GM10248 (cell line): ENCODE measurements around the gene MAD1L1.
"Not testable (repeated sequence)": the region's sequence is repeated elsewhere in the genome, so short reads cannot be mapped to it uniquely, and the experiment has no call there.

ENCODE experiments used
- CTCF ChIA-PET: fragments of 300-600 bp; sonication (Branson Sonifier 250); formaldehyde crosslinking; extraction: SDS; loops from one replicate; lab custom pipeline; 2021; ENCODE audit warnings: antibody characterized with exemption; lab: Yijun Ruan, JAX
- POLR2A ChIA-PET: fragments of 350-650 bp; sonication (Branson Sonifier 250); formaldehyde crosslinking; extraction: SDS; loops from one replicate; lab custom pipeline; 2020; ENCODE audit warnings: antibody characterized with exemption; lab: Yijun Ruan, JAX
- DNase-seq: peaks from one replicate; pipeline ENCODE4 v3.0.0; 2012; ENCODE audit errors: extremely low spot score
- TF ChIP-seq, protein P1 (sequence below): IDR thresholded peaks from 2 replicates; pipeline ENCODE4 v1.5.1; 2012; ENCODE audit warnings: mild to moderate bottlenecking, low read depth; ENCODE audit errors: extremely low read depth, missing control alignments, control extremely low read depth

The MAD1L1 gene

DNA sequence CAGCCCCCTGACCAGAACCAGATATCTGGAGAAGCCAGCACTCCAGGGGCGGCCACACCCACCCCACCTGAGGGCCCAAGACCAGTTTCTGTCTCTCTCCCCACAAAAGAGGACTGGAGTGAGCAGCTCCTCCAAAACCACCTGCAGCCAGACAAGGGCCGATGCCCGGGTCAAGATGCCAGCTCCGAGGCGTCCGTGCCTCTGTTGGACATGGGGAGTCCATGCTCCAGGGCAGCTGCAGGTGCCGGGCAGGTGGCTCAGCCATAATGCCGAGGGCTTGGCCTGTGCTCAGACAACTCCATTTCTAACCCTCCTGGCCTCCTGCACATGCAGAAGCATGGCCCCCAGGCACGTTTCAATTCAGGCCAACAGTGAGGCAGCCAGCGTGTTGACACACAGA, 234.6 kb downstream of the MAD1L1 start:
- no peak for DNase-seq
- ChIA-PET CTCF (interaction anchor here (0.9 kb wide), 1 partner anchor 10 kb away, joined by 3 read pairs; no protein-coding TSS in a partner anchor), POLR2A (no interaction called here)
- TF ChIP-seq, protein P1, sequence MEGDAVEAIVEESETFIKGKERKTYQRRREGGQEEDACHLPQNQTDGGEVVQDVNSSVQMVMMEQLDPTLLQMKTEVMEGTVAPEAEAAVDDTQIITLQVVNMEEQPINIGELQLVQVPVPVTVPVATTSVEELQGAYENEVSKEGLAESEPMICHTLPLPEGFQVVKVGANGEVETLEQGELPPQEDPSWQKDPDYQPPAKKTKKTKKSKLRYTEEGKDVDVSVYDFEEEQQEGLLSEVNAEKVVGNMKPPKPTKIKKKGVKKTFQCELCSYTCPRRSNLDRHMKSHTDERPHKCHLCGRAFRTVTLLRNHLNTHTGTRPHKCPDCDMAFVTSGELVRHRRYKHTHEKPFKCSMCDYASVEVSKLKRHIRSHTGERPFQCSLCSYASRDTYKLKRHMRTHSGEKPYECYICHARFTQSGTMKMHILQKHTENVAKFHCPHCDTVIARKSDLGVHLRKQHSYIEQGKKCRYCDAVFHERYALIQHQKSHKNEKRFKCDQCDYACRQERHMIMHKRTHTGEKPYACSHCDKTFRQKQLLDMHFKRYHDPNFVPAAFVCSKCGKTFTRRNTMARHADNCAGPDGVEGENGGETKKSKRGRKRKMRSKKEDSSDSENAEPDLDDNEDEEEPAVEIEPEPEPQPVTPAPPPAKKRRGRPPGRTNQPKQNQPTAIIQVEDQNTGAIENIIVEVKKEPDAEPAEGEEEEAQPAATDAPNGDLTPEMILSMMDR, result no peak

DNA sequence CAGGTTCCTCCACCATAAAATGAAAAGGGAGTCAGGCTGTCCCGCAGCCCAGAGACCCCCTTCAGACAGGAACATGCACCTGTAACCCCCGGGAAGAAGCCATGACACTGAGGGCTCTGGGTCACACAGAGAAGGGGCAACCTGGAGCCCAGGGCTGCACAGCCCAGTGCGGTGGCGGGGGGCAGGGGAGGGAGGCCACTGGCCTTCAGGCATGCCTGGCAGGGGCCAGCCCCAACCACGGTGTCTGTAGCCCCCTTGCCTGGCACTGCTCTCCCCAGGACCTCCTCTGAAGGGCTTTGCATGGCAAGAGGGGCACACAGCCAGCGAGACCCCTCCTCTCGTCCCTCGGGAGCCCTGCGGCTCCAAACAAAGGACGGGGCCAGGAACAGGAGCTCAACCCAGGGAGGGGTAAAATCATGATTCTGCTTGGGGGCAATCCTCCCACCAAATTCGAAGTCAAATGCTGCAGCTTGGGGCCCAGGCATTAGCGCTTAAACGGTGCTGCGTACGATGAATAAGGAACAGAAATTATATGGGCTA, 235.1 kb downstream of the MAD1L1 start:
- ChIA-PET CTCF (interaction anchor here (0.9 kb wide), 1 partner anchor 11 kb away, joined by 3 read pairs; no protein-coding TSS in a partner anchor), POLR2A (no interaction called here)
- DNase-seq, result no peak
- TF ChIP-seq, protein P1, result no peak

DNA sequence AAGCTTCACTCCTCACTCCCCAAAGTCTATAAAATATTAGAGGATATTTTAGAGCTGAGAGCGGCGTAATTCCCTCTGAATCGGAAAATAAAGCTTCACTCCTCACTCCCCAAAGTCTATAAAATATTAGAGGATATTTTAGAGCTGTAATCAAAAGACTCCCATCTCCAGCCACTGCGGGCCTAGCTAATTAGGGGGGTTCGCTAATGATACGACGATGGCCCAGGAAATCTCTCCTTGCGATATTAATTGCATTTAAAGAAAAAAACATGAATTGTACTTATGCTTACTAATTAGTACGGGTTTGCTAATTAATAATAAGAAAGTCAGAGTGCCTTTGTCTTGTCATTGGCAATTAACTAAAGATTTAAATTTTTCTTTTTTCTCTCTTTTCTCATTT, 235.9 kb downstream of the MAD1L1 start:
- DNase-seq, result no peak
- ChIA-PET CTCF (no interaction called here), POLR2A (no interaction called here)
- TF ChIP-seq, protein P1, result no peak

DNA sequence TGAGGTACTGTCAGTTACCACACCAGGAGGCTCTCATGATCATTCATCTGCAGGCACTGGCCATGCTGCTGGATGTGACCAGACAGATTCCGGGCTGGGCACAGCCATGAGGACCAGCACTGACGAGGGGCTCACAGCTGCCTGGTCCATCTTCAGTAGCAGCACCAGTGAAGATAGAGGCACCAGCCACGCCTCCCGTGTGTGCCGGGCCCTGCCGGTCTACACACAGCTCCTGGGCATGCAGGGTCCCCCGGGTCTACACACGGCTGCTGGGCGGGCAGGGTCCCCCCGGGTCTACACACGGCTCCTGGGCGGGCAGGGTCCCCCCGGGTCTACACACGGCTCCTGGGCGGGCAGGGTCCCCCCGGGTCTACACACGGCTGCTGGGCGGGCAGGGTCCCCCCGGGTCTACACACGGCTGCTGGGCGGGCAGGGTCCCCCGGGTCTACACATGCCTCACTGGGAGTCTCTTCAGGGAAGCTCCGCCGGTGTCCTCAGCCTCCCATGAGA, 236.8 kb downstream of the MAD1L1 start:
- CTCF ChIA-PET, POLR2A ChIA-PET, DNase-seq: not testable (repeated sequence)

DNA sequence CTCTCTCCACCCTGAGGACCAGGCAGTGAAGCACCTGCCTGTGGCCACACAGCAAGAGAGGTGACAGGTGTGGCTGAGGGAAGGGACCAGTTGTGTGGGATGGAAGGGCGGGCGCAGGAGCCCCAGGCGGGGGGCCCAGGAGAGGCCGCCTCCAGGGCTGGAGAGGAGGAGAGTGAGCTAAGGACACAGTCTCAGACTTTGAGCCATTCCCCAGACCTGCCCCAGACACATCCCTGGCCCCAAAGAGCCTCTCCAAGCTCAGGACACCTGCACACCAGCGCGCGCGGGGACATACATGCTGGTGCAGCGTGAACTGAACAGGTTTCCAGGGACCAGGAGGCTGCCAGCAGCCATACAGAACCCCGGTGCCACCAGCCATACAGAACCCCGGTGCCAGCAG, 237.3 kb downstream of the MAD1L1 start:
- ChIA-PET POLR2A (no interaction called here), CTCF (no interaction called here)
- DNase-seq, result no peak

DNA sequence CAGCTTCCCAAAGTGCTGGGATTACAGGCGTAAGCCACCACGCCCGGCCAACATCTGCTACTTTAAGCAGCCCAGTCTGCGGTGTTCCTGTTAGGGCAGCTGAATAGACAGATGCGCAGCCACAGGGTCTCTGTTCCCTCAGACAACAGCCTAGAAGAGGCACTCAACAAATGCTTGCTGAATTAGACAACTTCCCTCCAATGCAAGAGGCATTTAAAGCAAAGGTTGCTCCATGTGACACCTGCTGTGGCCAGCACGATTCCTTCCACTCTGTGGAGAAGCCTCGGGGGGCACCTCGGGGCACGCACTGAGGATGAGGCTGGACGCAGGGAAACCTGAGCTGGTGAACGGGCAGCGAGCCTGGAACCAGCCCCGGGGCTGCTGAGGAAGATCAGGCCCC, 237.8 kb downstream of the MAD1L1 start:
- ChIA-PET CTCF (no interaction called here), POLR2A (no interaction called here)
- TF ChIP-seq, protein P1, result no peak
- no peak for DNase-seq

More for the DNA sequence above, 237.3 kb downstream of the MAD1L1 start:
- TF ChIP-seq, protein P1, result no peak
